Measurements from ENCODE around the gene ZBTB7C. TPM values are rescaled to one million over a fixed set of nuclear protein-coding genes. Genes with fewer than 3 reads are reported as not detected.

The ZBTB7C gene
- total RNA-seq, 1 experiment from 2014 or later: 0.33 TPM

- no peak overlapping the region for H2BK20ac ChIP-seq (ENCODE audit: low read depth, low read length, poor library complexity, severe bottlenecking)
- H3K56ac ChIP-seq (ENCODE audit: insufficient read length, low read depth, low read length): no peak overlapping the region
- H3K4me2 ChIP-seq (ENCODE audit: insufficient read depth, insufficient read length, low read length): no peak overlapping the region
- no peaks in the 10 kb centered on the region for H4K20me1 ChIP-seq (ENCODE audit: control insufficient read depth, insufficient read depth, insufficient read length)
- DNase-seq: no peak
- H2BK5ac ChIP-seq (ENCODE audit: insufficient read length, low read length): no peak overlapping the region
- Mint-ChIP-seq H3K27me3 (ENCODE audit: low read depth) (peaks cover 12% of the 10 kb centered on the region), H3K4me3 (no peak overlapping the region), H3K27ac (no peak overlapping the region), H3K4me1 (peaks cover 5 to 10% of the 10 kb centered on the region in 2 experiments), H3K9me3 (no peaks in the 10 kb centered on the region), H3K36me3 (ENCODE audit: insufficient read depth in 1 of 3, low read depth in 3 of 3) (no peaks in the 10 kb centered on the region)
- no peak overlapping the region for H2AK5ac ChIP-seq (ENCODE audit: insufficient read length, low read length)
- no peak overlapping the region for H4K8ac ChIP-seq (replicated peaks; ENCODE audit: insufficient read length, low read depth, low read length)
- H3K4me1 ChIP-seq (ENCODE audit: insufficient read depth, low read length): no peaks in the 10 kb centered on the region
- no peak overlapping the region for H3K9ac ChIP-seq (ENCODE audit: extremely low read depth, insufficient read length, low read length)
- no peak overlapping the region for H3K27ac ChIP-seq (ENCODE audit: insufficient read length, low read depth, low read length)
- no CpG with 5 or more reads among the region's 9 CpGs for WGBS (ENCODE audit: extremely low coverage, insufficient read length, low lambda C conversion rate)
- no peak for TF ChIP-seq CTCF (conservative IDR thresholded peaks at IDR 0.05)
- H4K91ac ChIP-seq (ENCODE audit: insufficient read length, low read depth, low read length): no peak overlapping the region
- H2BK15ac ChIP-seq (ENCODE audit: low read depth, low read length): no peak overlapping the region
- H2BK120ac ChIP-seq (ENCODE audit: low read depth, low read length, poor library complexity, severe bottlenecking): no peak overlapping the region
- H3K9me3 ChIP-seq (ENCODE audit: control insufficient read depth, low read depth, low read length): no peaks in the 10 kb centered on the region
- H3K27me3 ChIP-seq (ENCODE audit: insufficient read depth, low read length): no peaks in the 10 kb centered on the region
- no peak overlapping the region for H3T11ph ChIP-seq (ENCODE audit: low read length)
- no peak overlapping the region for H3K14ac ChIP-seq (ENCODE audit: insufficient read depth, low read length)
- no peak overlapping the region for H2AFZ ChIP-seq (ENCODE audit: low read length)
- H3K4ac ChIP-seq (ENCODE audit: low read depth, low read length): no peak overlapping the region
- H3K79me1 ChIP-seq (ENCODE audit: insufficient read depth, low read depth, low read length, poor library complexity, severe bottlenecking): no peaks in the 10 kb centered on the region
- no peak overlapping the region for H3K18ac ChIP-seq (ENCODE audit: insufficient read length, low read depth, low read length)
- H4K5ac ChIP-seq (ENCODE audit: insufficient read length, low read depth, low read length): no peak overlapping the region
- H3K79me2 ChIP-seq (ENCODE audit: insufficient read depth, low read length): peaks cover 2% of the 10 kb centered on the region; the same call in 1 of the 2 replicates
- no peak overlapping the region for H3K23ac ChIP-seq (ENCODE audit: insufficient read length, low read depth, low read length)
- H2BK12ac ChIP-seq (ENCODE audit: insufficient read length, low read depth, low read length): no peak overlapping the region
- no peaks in the 10 kb centered on the region for H3K23me2 ChIP-seq (ENCODE audit: insufficient read length, low read depth, low read length, poor library complexity, severe bottlenecking)
Measured at GRCh38 chr18:48453330-48454066, 44.3 kb upstream of the ZBTB7C start.

All from H9 (cell line).